Measurements from ENCODE around the gene SMC6. TPM values are rescaled to one million over a fixed set of nuclear protein-coding genes. Genes with fewer than 3 reads are reported as not detected.

SMC6 gene
- polyA plus RNA-seq, 1 of the 3 experiments (the other 2 are of a cell fraction) = 6.5 TPM

GRCh38 chr2:17753803-17754663 is at the start of gene SMC6, which contains the start of gene GEN1 (continued):
- TF ChIP-seq ELF1 (IDR thresholded peaks at IDR 0.05) (peak; percentile 84), FOXM1 (IDR thresholded peaks at IDR 0.05; ENCODE audit: low read depth) (peak; percentile 69; the same call in 1 of the 2 replicates), FOSL2 (IDR thresholded peaks at IDR 0.05; ENCODE audit: borderline replicate concordance, low read depth) (0 out of 2 replicates have a peak, but pooled peaks have one; percentile 11), FOXJ3 (CRISPR knock-in tag; IDR thresholded peaks at IDR 0.05) (no peak), TAF1 (IDR thresholded peaks at IDR 0.05; ENCODE audit: borderline replicate concordance, low read depth, low read length) (peak; percentile 67), MEF2A (IDR thresholded peaks at IDR 0.05; ENCODE audit: borderline replicate concordance, low read depth) (no peak), REST (IDR thresholded peaks at IDR 0.05; ENCODE audit: low read depth, low read length) (no peak; the same call in 1 of the 2 replicates), MAX (IDR thresholded peaks at IDR 0.05; ENCODE audit: low read depth) (no peak; the same call in 1 of the 2 replicates)

GRCh38 chr2:17800693-17801458 is 47.3 kb upstream of the SMC6 start:
- no peak overlapping the region for H3K4me3 ChIP-seq (ENCODE audit: low read depth in 2 of 2, low read length in 1 of 2)
- peaks cover 0 to 10% of the 10 kb centered on the region in 2 experiments; a peak in 1 of 4 replicates for H3K4me1 ChIP-seq (ENCODE audit: control insufficient read depth in 1 of 2, insufficient read depth in 2 of 2, low read depth in 1 of 2, low read length in 1 of 2)
- H3K27ac ChIP-seq (ENCODE audit: low read depth in 2 of 2, low read length in 1 of 2) = no peak overlapping the region
- H3F3A ChIP-seq (replicated peaks; ENCODE audit: insufficient read depth) = no peaks in the 10 kb centered on the region
- no peaks in the 10 kb centered on the region for H3K9me3 ChIP-seq
- TF ChIP-seq ZBTB33 (IDR thresholded peaks at IDR 0.05; ENCODE audit: borderline replicate concordance, low read depth) (no peak), ELF1 (IDR thresholded peaks at IDR 0.05) (no peak), MAX (IDR thresholded peaks at IDR 0.05; ENCODE audit: low read depth) (no peak), TCF12 (IDR thresholded peaks at IDR 0.05) (no peak), TEAD4 (IDR thresholded peaks at IDR 0.05; ENCODE audit: borderline replicate concordance, insufficient read depth) (no peak), FOXJ3 (CRISPR knock-in tag; IDR thresholded peaks at IDR 0.05) (no peak), RCOR1 (IDR thresholded peaks at IDR 0.05; ENCODE audit: low read length) (no peak)
- no peaks in the 10 kb centered on the region for H3K79me2 ChIP-seq (ENCODE audit: insufficient read depth)
- 81% methylated on average over 1 of the region's 1 CpG for WGBS (ENCODE audit: low lambda C conversion rate)
- POLR2A ChIA-PET = no interaction called here
- no peaks in the 10 kb centered on the region for H3K9me2 ChIP-seq
- H3K9ac ChIP-seq = no peak overlapping the region
- CTCF ChIA-PET = interaction anchor here (1.0 to 1.4 kb wide), 2 partner anchors 27 to 30 kb away, joined by 3 to 4 read pairs; no protein-coding TSS in a partner anchor
- H2AFZ ChIP-seq (ENCODE audit: low read depth) = no peak overlapping the region
- H3K27me3 ChIP-seq (ENCODE audit: insufficient read depth) = no peaks in the 10 kb centered on the region; the same call in 1 of the 2 replicates
- no peak for DNase-seq
- H4K20me1 ChIP-seq (ENCODE audit: insufficient read depth) = no peaks in the 10 kb centered on the region
- H3K36me3 ChIP-seq (replicated peaks in 1 of 2; ENCODE audit: control insufficient read depth in 1 of 2, insufficient read depth in 2 of 2, low read length in 1 of 2) = no peaks in the 10 kb centered on the region
- H3K4me2 ChIP-seq = no peak overlapping the region
